Dedifferentiated amniotic fluid mesenchymal stem cell (primary cell): ENCODE data around the gene SYNE2.

ENCODE experiments used
- DNase-seq: peaks from one replicate; pipeline ENCODE4 v3.0.0-alpha.2; 2016; ENCODE audit errors: extremely low spot score

SYNE2 gene

DNA sequence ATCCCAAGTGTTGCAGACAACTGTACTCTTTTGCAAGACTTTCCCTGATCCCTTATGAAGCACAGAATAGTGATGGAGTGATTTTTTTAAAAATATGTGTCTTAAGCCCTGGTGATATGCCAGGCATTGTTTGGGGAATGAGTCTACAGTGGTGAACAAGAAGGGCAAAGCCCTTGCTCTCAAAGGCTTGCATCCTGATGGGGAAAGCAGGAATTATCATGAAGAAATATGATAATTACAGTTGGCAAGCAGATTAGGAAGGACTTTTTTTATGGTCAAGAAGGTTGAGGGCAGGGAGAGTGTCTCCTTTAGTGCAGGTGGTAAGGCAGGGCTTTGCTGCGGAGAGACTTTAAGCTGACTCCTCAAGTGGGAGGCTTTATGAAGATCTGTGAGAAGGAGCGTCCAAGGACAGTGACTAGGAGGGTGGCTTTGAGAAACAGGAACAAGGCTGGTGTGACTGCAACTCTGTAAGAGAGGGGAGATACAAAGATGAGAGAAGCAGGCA, 100.2 kb downstream of the SYNE2 start:
- peak; percentile 54 for DNase-seq

DNA sequence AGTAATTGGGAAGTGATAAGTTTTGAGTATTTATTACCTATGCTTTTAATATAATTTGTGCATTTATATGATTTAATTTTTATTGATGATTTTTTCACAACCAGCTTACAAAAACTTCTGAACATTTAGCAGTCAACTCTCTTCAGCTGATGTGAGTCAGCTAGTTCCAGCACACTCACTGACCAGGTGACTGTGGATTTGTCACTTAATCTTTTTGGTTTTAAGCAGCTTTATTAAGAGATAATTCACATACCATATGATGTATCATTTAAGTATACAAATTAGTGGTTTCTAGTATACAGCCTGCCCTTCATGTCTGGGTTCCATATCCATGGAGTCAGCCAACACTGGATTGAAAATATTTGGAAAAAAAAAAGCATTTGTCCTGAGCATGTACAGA, 103.5 kb downstream of the SYNE2 start:
- no peak for DNase-seq

DNA sequence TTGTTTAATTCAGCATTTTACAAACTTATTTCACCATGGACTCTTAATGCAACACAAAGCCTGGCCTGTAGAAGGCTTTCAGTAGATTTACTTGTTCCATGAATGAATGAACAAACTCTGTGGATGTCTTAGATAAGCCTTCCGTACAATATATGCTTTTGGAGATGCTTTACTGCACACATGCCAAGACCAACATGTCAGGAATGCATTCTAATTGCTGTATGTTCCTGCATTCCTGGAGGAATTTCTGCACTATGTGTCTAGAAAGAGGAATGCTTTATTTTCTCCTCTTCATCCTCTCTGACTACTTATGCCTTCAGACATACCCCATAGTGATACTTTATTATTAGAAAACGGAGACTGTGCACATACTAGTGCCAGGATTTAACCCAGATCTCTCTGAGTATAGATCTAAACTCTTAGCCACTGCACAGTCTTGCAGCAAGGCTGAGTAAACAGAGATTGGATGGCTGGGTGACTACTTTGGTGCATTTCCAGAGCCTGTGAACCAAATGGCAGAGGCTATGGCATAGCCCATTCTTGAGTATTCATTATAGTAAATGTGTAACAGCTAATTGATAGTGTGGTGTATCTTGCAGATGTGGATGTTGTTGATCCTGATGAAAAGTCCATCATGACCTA, 108.2 kb downstream of the SYNE2 start:
- DNase-seq = peak; percentile 32

DNA sequence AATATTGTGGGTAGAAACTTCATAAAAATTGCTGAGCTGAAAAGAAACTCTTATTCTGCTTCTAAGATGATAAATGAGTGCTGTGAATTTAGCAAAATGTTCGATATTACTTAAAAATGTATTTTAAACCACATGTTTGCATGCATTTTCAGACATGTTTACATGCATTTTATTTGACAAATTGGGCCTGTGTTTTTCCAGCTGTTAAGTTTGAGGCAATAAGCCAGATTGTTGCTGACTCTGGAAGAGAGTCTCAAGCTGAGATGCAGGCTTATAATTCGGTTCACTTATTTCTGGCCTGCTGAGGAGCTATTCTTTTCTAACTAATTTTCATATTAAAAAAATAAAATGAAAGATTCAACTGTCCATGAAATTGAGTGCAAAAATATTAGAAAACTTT, 110.1 kb downstream of the SYNE2 start:
- peak; percentile 26 for DNase-seq

DNA sequence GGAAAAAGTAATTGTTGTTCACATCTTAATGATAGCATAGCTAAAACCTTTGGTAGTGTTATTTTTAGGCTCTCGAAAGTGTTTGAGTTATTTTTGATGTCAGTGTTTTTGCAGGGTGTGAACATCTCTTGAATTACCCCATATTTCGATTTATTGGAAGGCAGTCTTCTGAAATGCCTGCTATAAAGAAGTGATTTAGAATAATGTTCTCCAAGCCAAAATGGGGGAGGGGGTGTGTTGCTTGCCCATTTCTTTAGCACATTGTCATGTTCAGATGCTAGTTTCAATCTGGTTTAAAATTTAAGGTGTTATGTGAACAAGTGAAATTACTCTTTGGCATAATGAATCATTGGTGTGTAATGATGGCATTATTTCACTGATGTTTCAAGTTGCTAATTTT, 110.6 kb downstream of the SYNE2 start:
- no peak for DNase-seq

DNA sequence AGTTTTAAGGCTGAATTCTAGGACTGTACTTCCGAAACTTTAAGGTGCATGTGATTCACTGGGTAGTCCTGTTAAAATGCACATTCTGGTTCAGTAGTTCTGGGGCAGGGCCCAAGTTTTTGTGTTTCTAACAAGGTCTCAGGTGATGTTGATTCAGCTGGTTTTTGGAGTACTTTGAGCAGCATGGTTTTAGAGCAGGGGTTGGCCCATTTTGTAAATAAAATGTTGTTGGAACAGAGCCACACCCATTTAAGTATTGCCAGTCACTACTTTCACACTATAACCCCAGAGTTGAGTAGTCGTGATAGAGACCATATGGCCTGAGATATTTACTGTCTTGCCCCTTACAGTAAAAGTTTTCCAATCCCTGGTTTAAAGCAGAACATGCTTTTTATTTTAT, 111.3 kb downstream of the SYNE2 start:
- DNase-seq = no peak

DNA sequence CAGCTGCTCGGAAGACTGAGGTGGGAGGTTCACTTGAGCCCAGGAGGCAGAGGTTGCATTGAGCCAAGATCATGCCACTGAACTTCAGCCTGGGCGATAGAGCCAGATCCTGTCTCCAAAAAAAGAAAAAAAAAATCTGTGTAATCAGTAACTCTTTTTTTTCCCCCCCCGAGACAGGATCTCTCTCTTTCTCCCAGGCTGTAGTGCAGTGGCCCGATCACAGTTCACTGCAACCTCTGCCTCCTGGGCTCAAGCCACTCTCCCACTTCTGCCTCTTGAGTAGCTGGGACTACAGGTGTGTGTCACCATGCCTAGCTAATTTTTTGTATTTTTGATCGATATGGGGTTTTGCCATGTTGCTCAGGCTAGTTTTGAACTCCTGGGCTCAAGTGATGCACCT, 113.6 kb downstream of the SYNE2 start:
- DNase-seq = no peak

DNA sequence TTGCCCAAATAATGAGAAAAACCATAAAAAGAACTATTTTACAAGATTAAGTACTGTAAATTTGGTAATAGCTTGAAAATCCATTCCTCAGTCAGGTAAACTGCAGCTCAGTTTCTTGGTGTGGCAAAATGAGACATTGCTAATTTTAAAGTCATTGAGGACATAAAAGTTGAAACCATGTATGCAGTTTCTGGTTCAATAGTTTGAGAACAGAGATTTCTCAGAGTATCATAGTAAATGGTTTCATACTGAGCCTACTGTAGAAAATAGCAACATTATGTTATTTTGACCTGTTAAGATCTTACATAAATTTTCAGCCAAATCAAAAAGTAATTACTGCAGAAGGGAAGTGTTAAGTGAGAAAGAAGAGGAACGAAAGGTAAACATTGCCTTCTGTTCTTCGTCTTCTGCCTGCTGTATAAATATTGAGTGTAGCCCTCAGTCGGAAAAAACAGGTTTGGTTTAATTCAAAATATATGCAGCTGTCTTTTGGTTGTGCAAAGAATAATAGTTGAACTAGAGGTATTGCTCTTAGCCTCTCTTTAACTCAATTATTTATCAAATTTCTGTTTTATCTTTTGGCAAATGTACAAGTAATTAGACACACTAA, 119.6 kb downstream of the SYNE2 start:
- no peak for DNase-seq

DNA sequence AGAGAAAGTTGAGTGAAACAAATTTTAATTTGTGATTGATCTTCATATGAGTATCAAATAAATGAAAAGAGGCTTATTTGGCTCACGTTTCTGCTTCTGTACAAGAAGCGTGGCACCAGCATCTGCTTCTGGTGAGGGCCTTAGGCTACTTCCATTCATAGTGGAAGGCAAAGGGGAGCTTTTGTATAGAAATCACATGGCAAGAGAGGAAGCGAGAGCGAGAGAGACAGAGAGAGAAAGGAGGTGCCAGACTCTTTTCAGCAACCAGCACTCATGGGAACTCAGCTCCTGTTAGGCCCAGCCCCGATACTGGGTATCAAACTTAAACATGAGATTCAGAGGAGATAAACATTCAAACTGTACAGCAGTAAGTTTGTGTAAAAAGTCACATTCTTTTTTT, 121.4 kb downstream of the SYNE2 start:
- DNase-seq = no peak

DNA sequence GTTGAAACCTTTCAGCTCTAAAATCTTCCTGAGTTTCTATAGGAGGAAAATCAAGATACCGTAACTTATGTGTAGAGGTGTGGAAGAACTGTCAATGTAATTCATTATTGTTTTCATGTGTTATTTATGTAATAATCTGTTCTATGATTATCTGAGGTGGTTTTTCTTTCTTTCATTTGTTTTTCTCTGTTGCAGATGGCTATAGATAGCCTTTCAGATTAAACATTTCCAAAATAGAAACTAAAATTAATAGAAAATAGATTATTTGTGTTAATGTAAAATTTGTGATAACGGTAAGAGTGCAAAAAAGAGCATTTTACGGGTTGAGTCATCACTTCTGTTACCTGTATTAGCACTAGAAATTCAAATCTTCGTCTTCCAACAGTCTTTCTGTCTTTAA, 128.8 kb downstream of the SYNE2 start:
- DNase-seq = no peak

DNA sequence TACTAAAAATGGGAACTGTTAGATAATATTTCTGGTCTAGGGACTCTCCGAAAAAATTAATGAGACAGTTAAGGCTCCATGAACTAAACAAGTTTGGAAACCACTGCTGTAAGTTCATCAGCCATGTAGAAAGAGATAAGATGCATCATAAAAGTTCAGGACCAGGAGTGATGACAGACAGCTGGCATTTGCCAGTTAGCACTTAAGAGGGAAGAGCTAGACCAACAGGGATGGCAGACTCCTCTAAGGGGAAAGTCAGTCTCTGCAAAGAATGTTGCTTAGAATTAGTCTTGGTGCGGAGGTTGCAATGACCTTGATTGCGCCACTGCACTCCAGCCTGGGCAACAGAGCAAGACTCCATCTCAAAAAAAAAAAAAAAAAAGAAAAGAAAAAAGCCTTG, 129.4 kb downstream of the SYNE2 start:
- no peak for DNase-seq

DNA sequence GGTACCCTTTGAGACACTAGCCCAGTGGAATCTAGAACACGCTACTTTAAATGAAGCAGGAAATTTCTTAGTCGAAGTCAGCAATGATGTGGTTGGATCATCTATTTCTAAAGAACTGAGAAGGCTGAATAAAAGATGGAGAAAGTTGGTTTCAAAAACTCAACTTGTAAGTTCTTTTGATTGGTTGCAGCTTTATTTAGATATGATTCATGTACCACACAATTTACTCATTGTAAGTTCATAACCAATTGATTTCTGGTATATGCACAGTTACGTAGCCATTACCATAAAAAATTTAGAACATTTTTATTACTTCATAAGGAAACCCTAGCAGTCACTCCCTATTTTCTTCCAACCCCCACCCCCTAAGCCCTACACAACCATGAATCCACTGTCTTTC, 129.8 kb downstream of the SYNE2 start:
- no peak for DNase-seq

DNA sequence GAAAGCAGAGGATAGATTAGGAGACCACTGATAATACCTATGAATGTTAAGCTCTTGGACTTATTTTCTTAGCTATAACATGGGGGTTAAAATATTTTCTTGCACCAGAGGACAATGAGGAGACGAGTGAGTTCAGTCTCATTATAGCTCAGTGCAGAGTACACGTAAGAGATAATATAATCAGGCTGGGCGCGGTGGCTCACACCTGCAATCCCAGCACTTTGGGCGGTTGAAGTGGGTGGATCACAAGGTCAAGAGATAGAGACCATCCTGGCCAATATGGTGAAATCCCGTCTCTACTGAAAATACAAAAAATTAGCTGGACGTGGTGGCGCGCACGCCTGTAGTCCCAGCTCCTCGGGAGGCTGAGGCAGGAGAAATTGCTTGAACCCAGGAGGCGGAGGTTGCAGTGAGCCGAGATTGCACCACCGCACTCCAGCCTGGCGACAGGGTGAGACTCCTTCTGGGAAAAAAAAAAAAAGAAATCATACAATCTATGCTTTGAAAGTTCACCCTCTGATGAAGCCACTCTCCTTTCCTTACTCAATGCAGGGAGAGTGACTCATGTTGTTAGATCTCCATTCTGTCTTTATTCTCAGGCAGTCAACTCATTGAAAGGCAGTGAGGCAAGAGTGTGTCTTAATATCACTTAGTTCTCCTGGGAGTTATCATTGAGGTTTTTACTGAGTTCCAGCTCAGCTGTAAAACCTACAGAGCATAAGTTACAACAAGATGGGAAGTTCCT, 134.2 kb downstream of the SYNE2 start:
- peak; percentile 39 for DNase-seq

DNA sequence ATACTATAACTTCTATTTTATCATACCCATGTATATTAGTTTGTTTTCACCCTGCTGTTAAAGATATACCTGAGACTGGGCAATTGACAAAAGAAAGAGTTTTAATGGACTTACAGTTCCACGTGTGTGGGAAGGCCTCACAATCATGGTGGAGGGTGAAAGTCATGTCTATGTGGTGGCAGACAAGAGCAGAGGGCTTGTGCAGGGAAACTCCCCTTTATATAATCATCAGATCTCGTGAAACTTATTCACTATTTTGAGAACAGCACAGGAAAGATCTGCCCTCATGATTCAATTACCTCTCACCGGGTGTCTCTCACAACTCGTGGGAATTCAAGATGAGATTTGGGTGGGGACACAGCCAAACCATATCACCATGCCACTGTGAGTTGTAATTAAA, 135.8 kb downstream of the SYNE2 start:
- DNase-seq = no peak

DNA sequence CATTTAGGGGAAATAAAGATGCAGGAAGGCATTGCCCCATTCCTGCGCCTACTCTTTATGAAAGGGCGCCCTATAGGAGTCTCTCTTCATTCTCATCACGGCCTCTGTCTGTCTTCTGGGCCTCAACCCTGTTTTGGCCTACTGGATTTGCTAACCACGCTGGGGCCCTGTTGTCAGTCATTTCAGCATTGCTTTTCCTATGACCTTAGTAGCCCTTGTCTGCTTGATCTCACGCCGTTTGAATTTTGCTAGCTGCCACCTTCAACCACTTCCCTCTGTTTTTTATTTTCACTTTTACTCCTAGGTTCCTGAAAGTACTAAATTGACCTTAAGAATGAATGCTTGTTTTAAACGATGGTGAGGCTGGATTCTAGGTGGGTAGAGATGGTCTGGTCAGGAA, 139.0 kb downstream of the SYNE2 start:
- DNase-seq = no peak

DNA sequence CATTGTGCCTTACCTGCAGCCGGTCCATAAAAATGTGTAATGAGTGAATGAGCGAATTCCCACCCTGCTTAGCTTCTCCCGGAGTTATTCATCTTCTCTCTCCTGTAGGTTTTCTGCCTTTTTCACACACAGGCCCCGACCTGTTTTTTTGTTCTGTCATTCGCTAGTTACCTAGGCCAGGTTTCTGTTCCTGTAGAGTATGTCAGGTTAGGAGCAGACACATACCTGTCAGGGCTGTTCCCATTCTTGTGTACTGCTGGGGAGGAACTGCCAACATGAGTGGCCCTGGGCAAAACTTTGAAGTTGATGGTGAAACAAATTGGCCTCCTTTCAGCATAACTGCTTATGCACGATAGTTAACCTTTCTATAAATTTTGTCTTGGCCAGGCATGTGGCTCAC, 140.1 kb downstream of the SYNE2 start:
- DNase-seq = no peak

DNA sequence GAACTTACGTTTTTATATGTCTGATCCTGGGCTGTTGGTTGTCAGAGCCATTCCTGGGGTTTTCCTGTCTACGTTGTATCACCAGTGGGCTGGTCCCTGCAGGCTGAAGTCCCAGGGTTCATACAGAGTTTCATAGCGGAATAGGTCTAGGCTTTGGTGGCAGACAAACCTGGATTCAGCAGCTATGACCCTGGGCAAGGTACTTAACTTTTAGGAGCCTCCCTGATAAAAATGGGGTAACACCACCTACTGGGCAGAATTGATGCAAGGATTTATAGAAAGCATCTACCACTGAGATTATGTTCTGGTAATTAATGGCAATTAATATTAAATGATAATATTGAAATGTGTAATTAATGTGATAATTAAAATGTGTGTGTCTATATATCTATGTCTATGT, 141.2 kb downstream of the SYNE2 start:
- DNase-seq = no peak

DNA sequence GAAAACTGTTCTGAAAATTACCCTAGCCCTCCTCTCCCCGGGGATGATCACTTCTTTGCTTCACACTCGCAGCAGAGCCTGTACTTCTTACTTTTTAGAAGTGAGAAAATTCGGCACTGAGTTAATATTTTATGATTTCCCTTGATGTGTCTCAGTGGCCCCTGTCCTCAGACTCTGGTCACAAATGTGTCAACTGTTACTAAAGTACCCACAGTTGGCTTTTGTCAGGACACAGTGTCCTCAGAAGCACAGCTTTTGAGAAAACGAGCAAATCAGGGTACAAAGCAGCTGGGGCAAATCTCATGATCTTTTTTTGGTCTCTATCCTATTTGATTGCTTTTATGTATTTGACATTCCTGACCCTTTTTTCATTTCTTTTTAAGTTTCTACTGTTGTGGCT, 142.5 kb downstream of the SYNE2 start:
- no peak for DNase-seq

DNA sequence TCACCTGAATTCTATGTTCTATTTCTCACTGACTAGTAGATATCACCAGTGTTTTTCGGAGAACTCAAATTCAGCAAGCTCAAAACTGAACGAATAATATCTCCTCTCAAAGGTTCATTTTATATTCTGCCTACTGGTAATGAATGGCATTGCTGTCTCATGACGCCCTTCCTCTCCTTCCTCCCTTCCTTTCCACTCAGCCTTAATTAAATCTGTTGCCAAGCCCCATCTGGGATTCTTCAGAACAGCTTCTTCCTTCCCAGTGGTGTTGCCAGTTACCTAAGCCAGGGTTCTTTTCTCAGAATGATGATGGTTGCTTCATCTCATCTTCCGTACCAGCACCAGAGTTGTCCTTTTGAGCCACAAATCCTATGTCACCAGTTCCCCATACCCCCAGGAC, 143.2 kb downstream of the SYNE2 start:
- DNase-seq = no peak

DNA sequence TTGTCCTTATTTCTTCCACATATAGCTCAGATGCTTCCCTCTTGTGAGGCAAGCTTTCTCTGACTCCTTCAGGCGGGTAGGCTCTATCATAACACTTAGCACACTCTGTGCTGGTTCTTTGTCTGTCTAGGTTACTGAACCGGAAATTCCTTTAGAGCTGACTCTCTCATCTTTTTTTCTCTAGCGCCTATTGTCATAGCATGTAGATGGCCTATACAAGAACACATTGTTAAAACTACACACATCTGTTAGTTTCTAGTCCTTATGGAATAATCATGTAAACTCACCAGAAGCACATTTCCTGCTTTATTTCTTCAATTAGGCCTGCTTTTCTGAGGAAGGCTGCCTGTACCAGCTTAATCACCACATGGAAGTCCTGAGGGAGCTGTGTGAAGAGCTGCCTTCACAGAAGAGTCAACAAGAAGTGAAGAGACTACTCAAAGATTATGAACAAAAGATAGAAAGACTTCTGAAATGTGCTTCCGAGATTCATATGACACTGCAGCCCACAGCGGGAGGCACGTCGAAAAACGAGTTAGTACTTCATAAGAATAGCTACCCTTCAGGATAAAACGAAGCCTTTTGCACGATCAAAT, 143.9 kb downstream of the SYNE2 start:
- DNase-seq = no peak

DNA sequence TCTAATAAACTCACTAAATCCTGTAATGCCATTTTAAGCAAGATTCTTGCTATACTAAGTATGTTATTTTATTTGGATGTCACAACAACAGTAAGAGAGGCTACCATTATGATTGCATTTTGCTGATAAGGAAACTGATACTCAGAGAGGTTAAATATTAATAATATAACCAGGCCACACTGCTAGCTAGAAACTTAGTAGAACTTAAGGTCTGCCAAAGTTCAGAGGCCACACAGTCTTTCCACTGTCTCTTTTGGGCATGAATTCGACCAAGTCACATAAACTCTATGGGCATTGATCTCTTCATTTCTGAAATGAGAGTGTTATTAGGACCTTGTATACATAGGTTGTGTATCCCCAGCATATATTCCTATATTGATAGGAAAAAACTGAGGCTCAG, 147.9 kb downstream of the SYNE2 start:
- no peak for DNase-seq

DNA sequence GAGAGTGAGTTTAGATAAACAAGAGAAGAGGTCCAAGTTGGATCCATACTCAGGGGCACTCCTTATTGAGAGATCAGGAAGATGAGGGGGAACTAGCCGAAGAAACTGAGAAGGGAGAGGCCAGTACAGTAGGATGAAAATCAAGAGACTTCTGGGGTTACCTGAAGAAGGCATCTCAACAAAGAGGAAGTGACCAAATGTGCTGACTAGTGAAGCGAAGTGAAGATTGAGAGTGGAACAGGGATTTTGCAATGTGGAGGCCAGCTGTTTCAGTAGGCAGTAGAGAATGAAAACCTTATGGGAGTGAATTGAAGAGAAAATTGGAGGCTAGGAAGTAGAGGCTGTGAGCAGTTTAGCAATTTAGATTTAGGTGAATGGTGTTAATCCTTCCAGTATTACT, 153.0 kb downstream of the SYNE2 start:
- no peak for DNase-seq

DNA sequence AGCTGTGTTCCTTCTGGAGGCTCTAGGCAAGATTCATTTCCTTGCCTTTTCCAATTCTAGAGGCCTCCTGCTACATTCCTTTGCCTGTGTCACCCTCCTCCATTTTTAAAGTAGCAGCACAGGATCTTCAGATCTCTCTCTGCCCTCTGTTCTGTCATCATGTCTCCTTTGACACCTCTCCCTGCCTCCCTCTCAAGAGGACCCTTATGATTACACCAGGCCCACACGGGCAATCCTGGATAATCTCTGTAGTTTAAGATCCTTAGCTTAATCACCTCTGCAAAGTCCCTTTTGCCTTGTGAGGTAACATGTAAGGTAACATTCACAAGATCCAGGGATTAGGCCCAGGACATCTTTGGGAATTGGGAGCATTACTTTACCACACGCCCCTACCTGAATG, 155.2 kb downstream of the SYNE2 start:
- no peak for DNase-seq
